ENCODE data around the gene GUCY1A1. TPM values are rescaled to one million over a fixed set of nuclear protein-coding genes. Genes with fewer than 3 reads are reported as not detected.

The GUCY1A1 gene
- polyA plus RNA-seq, 4 donors = 1.3 to 8.1 (median 6.4) TPM

DNA sequence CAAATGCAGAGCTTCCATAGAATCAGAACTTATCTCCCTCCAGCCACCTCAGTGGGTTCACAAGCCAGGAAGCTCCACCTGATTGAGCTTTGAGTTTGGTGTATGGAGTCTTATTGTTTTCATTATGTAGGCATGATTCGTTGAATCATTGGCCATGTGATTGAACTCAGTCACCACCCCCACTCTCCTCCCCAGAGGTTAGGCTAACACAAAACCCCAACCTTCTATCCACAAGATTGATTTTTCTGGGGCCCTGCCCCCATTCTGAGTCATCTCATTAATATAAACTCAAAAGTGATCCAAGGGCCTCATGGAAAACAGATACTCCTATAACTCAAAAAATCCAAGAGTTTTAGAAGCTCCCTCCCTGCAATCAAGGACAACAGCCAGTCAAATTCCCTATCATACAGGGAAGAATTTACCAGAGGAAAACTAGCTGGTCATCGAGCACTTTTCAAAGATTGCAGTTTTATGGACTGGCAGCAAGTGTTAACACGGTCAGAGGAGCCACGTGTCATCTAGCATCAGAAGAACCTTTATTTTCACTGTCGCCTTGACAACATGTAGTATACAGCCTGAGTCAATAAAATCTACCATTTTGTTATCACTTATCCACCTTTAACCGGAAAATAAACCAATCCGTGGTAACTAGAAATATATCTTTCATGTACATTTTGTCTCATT, 56.3 kb downstream of the GUCY1A1 start:
- peaks cover 0 to 8% (median 0%) of the 10 kb centered on the region in 3 donors for H3K36me3 ChIP-seq (ENCODE audit: control insufficient read depth in 3 of 3, insufficient read depth in 2 of 3, low read depth in 1 of 3, low read length in 3 of 3)
- H3K4me1 ChIP-seq (ENCODE audit: control insufficient read depth in 3 of 3, insufficient read depth in 2 of 3, low read depth in 1 of 3, low read length in 2 of 3) = peaks cover 0 to 7% (median 0%) of the 10 kb centered on the region in 3 donors
- FAIRE-seq (no peak), DNase-seq (peak; percentile 42 to 71)
- H3K4me3 ChIP-seq (ENCODE audit: low read depth in 1 of 3, low read length in 3 of 3) = no peak overlapping the region
- no peaks in the 10 kb centered on the region for H3K27me3 ChIP-seq (ENCODE audit: control insufficient read depth in 3 of 3, insufficient read depth in 3 of 3, low read length in 3 of 3)
- peak overlapping the region in 1 of 3 donors; percentile 65 for H3K27ac ChIP-seq (ENCODE audit: low read depth in 1 of 3, low read length in 2 of 3)
- WGBS, 3 donors = 53 to 80% (median 60%) methylated on average over 7 of the region's 7 CpGs
- no peaks in the 10 kb centered on the region for H3K9me3 ChIP-seq (ENCODE audit: control insufficient read depth in 2 of 2, insufficient read depth in 1 of 2, low read depth in 1 of 2, low read length in 1 of 2)

DNA sequence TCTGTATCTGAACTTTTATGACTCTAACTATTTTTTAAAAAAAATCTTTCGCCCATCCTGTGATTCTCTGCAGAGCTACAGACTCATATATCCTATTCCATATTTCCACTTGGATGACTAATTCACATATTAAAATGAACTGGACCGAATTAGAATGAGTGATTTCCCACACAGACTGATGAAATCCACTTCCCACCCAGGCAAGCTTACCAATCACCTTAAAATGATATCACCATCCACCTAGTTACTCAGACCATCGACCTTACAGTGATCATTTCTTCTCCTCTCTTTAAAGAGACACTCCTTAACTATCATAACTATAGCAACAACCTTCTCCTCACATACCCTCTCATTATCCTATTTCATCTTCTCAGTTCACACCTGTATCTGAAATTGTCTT, 58.1 kb downstream of the GUCY1A1 start:
- Histone ChIP-seq H3K27me3 (ENCODE audit: control insufficient read depth in 3 of 3, insufficient read depth in 3 of 3, low read length in 3 of 3) (no peaks in the 10 kb centered on the region), H3K9me3 (ENCODE audit: control insufficient read depth in 2 of 2, insufficient read depth in 1 of 2, low read depth in 1 of 2, low read length in 1 of 2) (no peaks in the 10 kb centered on the region), H3K4me3 (ENCODE audit: low read depth in 1 of 3, low read length in 3 of 3) (no peak overlapping the region), H3K27ac (ENCODE audit: low read depth in 1 of 3, low read length in 2 of 3) (no peak overlapping the region), H3K4me1 (ENCODE audit: control insufficient read depth in 3 of 3, insufficient read depth in 2 of 3, low read depth in 1 of 3, low read length in 2 of 3) (peaks cover 0 to 7% (median 0%) of the 10 kb centered on the region in 3 donors), H3K36me3 (ENCODE audit: control insufficient read depth in 3 of 3, insufficient read depth in 2 of 3, low read depth in 1 of 3, low read length in 3 of 3) (peaks cover 0 to 5% (median 0%) of the 10 kb centered on the region in 3 donors)
- FAIRE-seq (no peak), DNase-seq (no peak)
- 68 to 76% (median 73%) methylated on average over 3 of the region's 3 CpGs for WGBS, 3 donors

DNA sequence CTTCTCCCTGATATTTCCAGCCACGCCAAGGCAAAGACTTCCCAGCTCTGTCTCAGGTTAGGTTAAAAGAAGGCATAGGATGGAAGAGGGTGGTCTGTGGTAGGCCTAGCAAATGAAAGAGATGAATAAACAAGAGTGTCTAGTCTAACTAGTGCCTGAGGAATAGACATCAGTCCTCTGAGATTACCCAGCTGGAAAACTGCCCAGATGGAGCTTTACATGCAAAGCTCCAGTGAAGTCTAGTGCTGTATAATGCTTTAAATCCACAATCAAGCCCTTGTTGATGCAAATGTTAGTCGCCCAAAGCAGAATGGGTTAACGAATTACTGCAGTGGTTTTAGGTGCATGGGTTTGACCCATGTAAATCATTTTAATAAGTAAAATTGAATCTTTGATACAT, 67.4 kb downstream of the GUCY1A1 start:
- Histone ChIP-seq H3K36me3 (ENCODE audit: control insufficient read depth in 3 of 3, insufficient read depth in 2 of 3, low read depth in 1 of 3, low read length in 3 of 3) (no peaks in the 10 kb centered on the region), H3K4me1 (ENCODE audit: control insufficient read depth in 3 of 3, insufficient read depth in 2 of 3, low read depth in 1 of 3, low read length in 2 of 3) (no peaks in the 10 kb centered on the region), H3K9me3 (ENCODE audit: control insufficient read depth in 2 of 2, insufficient read depth in 1 of 2, low read depth in 1 of 2, low read length in 1 of 2) (no peaks in the 10 kb centered on the region), H3K27ac (ENCODE audit: low read depth in 1 of 3, low read length in 2 of 3) (no peak overlapping the region), H3K4me3 (ENCODE audit: low read depth in 1 of 3, low read length in 3 of 3) (no peak overlapping the region), H3K27me3 (ENCODE audit: control insufficient read depth in 3 of 3, insufficient read depth in 3 of 3, low read length in 3 of 3) (no peaks in the 10 kb centered on the region)
- DNase-seq = no peak
- no peak for FAIRE-seq
- WGBS, 3 donors = 57 to 84% (median 73%) methylated on average over 3 of the region's 3 CpGs

DNA sequence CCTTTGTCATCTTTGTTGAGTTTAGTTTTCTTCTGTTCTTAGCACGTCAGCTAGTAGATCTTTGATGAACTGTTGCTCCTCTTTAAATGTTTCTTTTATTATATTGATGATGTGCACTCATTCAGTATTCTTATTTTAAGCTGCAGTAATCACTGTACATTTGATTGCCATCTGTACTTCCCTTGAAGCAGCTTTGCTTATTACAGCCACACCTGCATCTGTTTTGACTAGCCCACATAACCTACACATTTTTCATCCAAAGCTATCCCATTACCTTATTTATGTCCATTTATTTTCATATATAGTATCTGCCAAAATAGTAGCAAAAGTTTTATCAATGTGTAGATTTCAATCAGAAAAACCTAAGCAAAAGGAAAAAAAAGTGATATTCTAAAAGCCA, 68.3 kb downstream of the GUCY1A1 start:
- H3K9me3 ChIP-seq (ENCODE audit: control insufficient read depth in 2 of 2, insufficient read depth in 1 of 2, low read depth in 1 of 2, low read length in 1 of 2) = no peaks in the 10 kb centered on the region
- WGBS, 3 donors = 81 to 92% (median 85%) methylated on average over 1 of the region's 1 CpG
- no peaks in the 10 kb centered on the region for H3K4me1 ChIP-seq (ENCODE audit: control insufficient read depth in 3 of 3, insufficient read depth in 2 of 3, low read depth in 1 of 3, low read length in 2 of 3)
- H3K27me3 ChIP-seq (ENCODE audit: control insufficient read depth in 3 of 3, insufficient read depth in 3 of 3, low read length in 3 of 3) = no peaks in the 10 kb centered on the region
- no peaks in the 10 kb centered on the region for H3K36me3 ChIP-seq (ENCODE audit: control insufficient read depth in 3 of 3, insufficient read depth in 2 of 3, low read depth in 1 of 3, low read length in 3 of 3)
- FAIRE-seq = no peak
- no peak overlapping the region for H3K4me3 ChIP-seq (ENCODE audit: low read depth in 1 of 3, low read length in 3 of 3)
- H3K27ac ChIP-seq (ENCODE audit: low read depth in 1 of 3, low read length in 2 of 3) = no peak overlapping the region
- DNase-seq = no peak

DNA sequence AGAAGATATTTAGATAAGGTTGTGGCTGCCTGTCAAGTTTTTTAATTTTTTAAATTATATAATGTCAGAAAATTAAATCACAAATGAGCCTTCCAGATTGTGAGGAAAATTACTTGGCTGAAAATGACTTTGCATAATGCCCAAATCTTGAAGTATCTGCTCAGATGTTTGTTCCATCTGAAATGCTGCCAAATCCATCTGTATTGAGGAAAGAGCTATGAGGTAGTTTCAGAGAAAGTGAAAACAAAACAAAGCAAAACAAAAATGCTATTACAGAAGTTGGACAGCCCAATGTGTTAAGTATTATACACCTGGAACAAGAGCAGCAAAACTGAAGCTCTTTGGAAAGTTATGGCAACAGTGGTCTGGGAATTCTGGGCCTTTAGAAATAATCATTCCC, 68.8 kb downstream of the GUCY1A1 start:
- DNase-seq (no peak), FAIRE-seq (no peak)
- Histone ChIP-seq H3K36me3 (ENCODE audit: control insufficient read depth in 3 of 3, insufficient read depth in 2 of 3, low read depth in 1 of 3, low read length in 3 of 3) (no peaks in the 10 kb centered on the region), H3K27me3 (ENCODE audit: control insufficient read depth in 3 of 3, insufficient read depth in 3 of 3, low read length in 3 of 3) (no peaks in the 10 kb centered on the region), H3K4me3 (ENCODE audit: low read depth in 1 of 3, low read length in 3 of 3) (no peak overlapping the region), H3K9me3 (ENCODE audit: control insufficient read depth in 2 of 2, insufficient read depth in 1 of 2, low read depth in 1 of 2, low read length in 1 of 2) (no peaks in the 10 kb centered on the region), H3K27ac (ENCODE audit: low read depth in 1 of 3, low read length in 2 of 3) (no peak overlapping the region), H3K4me1 (ENCODE audit: control insufficient read depth in 3 of 3, insufficient read depth in 2 of 3, low read depth in 1 of 3, low read length in 2 of 3) (no peaks in the 10 kb centered on the region)

DNA sequence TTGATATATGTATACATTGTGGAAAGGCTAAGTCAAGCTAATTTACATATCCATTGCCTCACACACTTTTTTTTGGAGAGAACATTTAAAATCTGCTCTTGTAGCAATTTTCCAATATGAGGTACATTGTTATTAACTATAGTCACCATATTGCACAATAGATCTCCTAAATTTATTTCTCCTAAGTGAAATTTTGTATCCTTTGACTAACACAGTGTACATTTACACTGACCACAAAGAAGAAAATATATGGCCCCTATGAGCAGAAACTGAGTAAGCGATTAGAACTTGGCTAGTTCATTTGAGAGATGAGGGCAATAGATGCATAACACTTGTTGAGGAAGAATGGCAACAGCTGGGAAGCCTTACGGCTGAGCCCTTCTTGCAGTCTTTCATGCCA, 71.9 kb downstream of the GUCY1A1 start:
- no peak for DNase-seq
- 86 to 95% (median 89%) methylated on average over 2 of the region's 2 CpGs for WGBS, 3 donors

DNA sequence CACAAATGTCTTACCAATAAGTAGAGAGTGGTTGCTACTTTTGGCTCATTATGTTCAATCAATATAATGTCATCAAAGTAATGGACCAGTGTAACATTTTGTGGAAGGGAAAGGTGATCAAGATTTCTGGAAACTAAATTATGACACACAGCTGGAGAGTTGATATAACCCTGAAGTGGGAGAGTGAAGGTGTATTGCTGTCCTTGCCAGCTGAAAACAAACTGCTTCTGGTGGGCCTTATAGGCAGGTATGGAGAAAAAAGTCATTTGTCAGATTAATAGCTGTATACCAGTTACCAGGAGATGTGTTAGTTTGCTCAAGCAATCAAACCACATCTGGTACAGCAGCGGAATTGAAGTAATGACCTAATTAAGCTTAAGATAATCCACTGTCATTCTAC, 74.9 kb downstream of the GUCY1A1 start:
- H3K9me3 ChIP-seq (ENCODE audit: control insufficient read depth in 2 of 2, insufficient read depth in 1 of 2, low read depth in 1 of 2, low read length in 1 of 2) = no peaks in the 10 kb centered on the region
- H3K36me3 ChIP-seq (ENCODE audit: control insufficient read depth in 3 of 3, insufficient read depth in 2 of 3, low read depth in 1 of 3, low read length in 3 of 3) = no peaks in the 10 kb centered on the region
- FAIRE-seq (no peak), DNase-seq (no peak)
- H3K4me3 ChIP-seq (ENCODE audit: low read depth in 1 of 3, low read length in 3 of 3) = no peak overlapping the region
- no peaks in the 10 kb centered on the region for H3K27me3 ChIP-seq (ENCODE audit: control insufficient read depth in 3 of 3, insufficient read depth in 3 of 3, low read length in 3 of 3)
- peaks cover 0 to 2% (median 0%) of the 10 kb centered on the region in 3 donors for H3K4me1 ChIP-seq (ENCODE audit: control insufficient read depth in 3 of 3, insufficient read depth in 2 of 3, low read depth in 1 of 3, low read length in 2 of 3)
- 91 to 97% (median 92%) methylated on average over 1 of the region's 1 CpG for WGBS, 3 donors
- H3K27ac ChIP-seq (ENCODE audit: low read depth in 1 of 3, low read length in 2 of 3) = no peak overlapping the region

More for the DNA sequence above, 71.9 kb downstream of the GUCY1A1 start:
- Histone ChIP-seq H3K9me3 (ENCODE audit: control insufficient read depth in 2 of 2, insufficient read depth in 1 of 2, low read depth in 1 of 2, low read length in 1 of 2) (no peaks in the 10 kb centered on the region), H3K27me3 (ENCODE audit: control insufficient read depth in 3 of 3, insufficient read depth in 3 of 3, low read length in 3 of 3) (no peaks in the 10 kb centered on the region), H3K4me3 (ENCODE audit: low read depth in 1 of 3, low read length in 3 of 3) (no peak overlapping the region), H3K4me1 (ENCODE audit: control insufficient read depth in 3 of 3, insufficient read depth in 2 of 3, low read depth in 1 of 3, low read length in 2 of 3) (no peaks in the 10 kb centered on the region), H3K27ac (ENCODE audit: low read depth in 1 of 3, low read length in 2 of 3) (no peak overlapping the region), H3K36me3 (ENCODE audit: control insufficient read depth in 3 of 3, insufficient read depth in 2 of 3, low read depth in 1 of 3, low read length in 3 of 3) (no peaks in the 10 kb centered on the region)
- no peak for FAIRE-seq

DNA sequence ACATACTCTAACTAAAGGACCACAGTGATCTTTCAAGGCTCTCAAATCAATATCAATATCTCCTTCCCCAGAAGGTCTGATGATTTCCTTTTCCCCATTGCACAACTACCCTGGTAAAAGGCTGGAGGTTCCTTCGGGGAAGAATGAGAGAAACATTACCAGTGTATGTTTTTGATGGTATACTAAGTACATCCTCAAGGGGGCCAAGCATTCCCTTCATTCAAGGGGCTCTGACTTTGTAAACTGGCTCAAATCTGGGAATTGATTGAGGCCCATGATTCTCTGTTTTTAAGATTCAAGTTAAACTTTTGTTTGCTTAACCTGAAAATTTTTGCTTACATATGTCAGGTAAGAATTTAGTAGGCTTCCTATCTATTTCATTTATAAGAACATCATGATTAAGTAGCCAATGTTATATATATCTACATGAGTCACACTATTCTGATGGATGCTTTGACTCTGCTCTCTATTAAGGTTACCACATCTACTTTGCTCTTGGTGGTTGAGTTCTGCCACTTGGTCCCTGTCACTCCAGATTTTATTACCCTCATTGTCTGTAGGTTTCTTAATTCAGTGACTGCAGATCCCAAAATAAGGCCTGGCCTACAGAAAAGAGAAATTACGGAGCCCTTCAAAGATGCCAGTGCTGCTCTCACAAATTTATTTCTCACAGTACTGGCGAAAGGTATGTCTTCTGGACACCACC, 75.8 kb downstream of the GUCY1A1 start:
- peaks cover 0 to 2% (median 0%) of the 10 kb centered on the region in 3 donors for H3K4me1 ChIP-seq (ENCODE audit: control insufficient read depth in 3 of 3, insufficient read depth in 2 of 3, low read depth in 1 of 3, low read length in 2 of 3)
- FAIRE-seq (no peak), DNase-seq (no peak)
- no peak overlapping the region for H3K27ac ChIP-seq (ENCODE audit: low read depth in 1 of 3, low read length in 2 of 3)
- no peaks in the 10 kb centered on the region for H3K9me3 ChIP-seq (ENCODE audit: control insufficient read depth in 2 of 2, insufficient read depth in 1 of 2, low read depth in 1 of 2, low read length in 1 of 2)
- H3K27me3 ChIP-seq (ENCODE audit: control insufficient read depth in 3 of 3, insufficient read depth in 3 of 3, low read length in 3 of 3) = no peaks in the 10 kb centered on the region
- H3K4me3 ChIP-seq (ENCODE audit: low read depth in 1 of 3, low read length in 3 of 3) = no peak overlapping the region
- WGBS, 3 donors = 82 to 94% (median 83%) methylated on average over 3 of the region's 3 CpGs
- no peaks in the 10 kb centered on the region for H3K36me3 ChIP-seq (ENCODE audit: control insufficient read depth in 3 of 3, insufficient read depth in 2 of 3, low read depth in 1 of 3, low read length in 3 of 3)
